MM.1S (cell line): ENCODE measurements around the gene EFCAB5.

Source experiments
- DNase-seq: peaks from one replicate; pipeline ENCODE4 v3.0.0-alpha.2; 2015
- H2AFZ ChIP-seq: fragments of 300-600 bp; sonication (generic); 2 replicates; pipeline ENCODE4 v1.6.0; 2016; ENCODE audit warnings: antibody characterized with exemption, low read length
- H3F3A ChIP-seq: fragments of 300-600 bp; sonication (generic); 2 replicates; pipeline ENCODE4 v1.6.1; 2016; ENCODE audit warnings: mild to moderate bottlenecking, antibody characterized with exemption, low read length, moderate library complexity, mixed read lengths; ENCODE audit not compliant: insufficient read depth
- H3K27ac ChIP-seq: fragments of 300-600 bp; sonication (generic); 2 replicates; pipeline ENCODE4 v1.5.1; 2016; ENCODE audit warnings: mild to moderate bottlenecking, low read length
- H3K27me3 ChIP-seq: fragments of 300-600 bp; sonication (generic); replicated peaks from 2 replicates; pipeline ENCODE4 v1.6.0; 2016; ENCODE audit warnings: low read length; ENCODE audit not compliant: insufficient read depth
- H3K36me3 ChIP-seq: fragments of 300-600 bp; sonication (generic); replicated peaks from 2 replicates; pipeline ENCODE4 v1.6.1; 2016; ENCODE audit warnings: mild to moderate bottlenecking, low read length, mixed read lengths; ENCODE audit not compliant: insufficient read depth
- H3K4me1 ChIP-seq: fragments of 300-600 bp; sonication (generic); 2 replicates; pipeline ENCODE4 v1.6.1; 2016; ENCODE audit warnings: low read length, mixed read lengths
- H3K4me2 ChIP-seq: fragments of 300-600 bp; sonication (generic); 2 replicates; pipeline ENCODE4 v1.6.0; 2016; ENCODE audit warnings: low read depth, low read length
- H3K4me3 ChIP-seq: fragments of 300-600 bp; sonication (generic); 2 replicates; pipeline ENCODE4 v1.5.1; 2016; ENCODE audit warnings: low read length, mixed read lengths
- H3K79me2 ChIP-seq: fragments of 300-600 bp; sonication (generic); 2 replicates; pipeline ENCODE4 v1.6.1; 2016; ENCODE audit warnings: mixed run types, low read length, mixed read lengths
- H3K9ac ChIP-seq: fragments of 300-600 bp; sonication (generic); 2 replicates; pipeline ENCODE4 v1.6.1; 2016; ENCODE audit warnings: low read length, mixed read lengths
- H3K9me2 ChIP-seq: fragments of 300-600 bp; sonication (generic); replicated peaks from 2 replicates; pipeline ENCODE4 v1.6.1; 2016; ENCODE audit warnings: mild to moderate bottlenecking, low read length, mixed read lengths; ENCODE audit not compliant: insufficient read depth
- H3K9me3 ChIP-seq: fragments of 300-600 bp; sonication (generic); replicated peaks from 2 replicates; pipeline ENCODE4 v1.6.1; 2016; ENCODE audit warnings: mild to moderate bottlenecking, low read length, mixed read lengths; ENCODE audit not compliant: insufficient read depth
- H4K20me1 ChIP-seq: fragments of 300-600 bp; sonication (generic); 2 replicates; pipeline ENCODE4 v1.6.1; 2016; ENCODE audit warnings: mild to moderate bottlenecking, low read length, moderate library complexity, mixed read lengths; ENCODE audit not compliant: insufficient read depth
- CTCF ChIP-seq: fragments of 300-600 bp; sonication (generic); IDR thresholded peaks from 2 replicates; pipeline ENCODE4 v1.5.1; 2016; ENCODE audit warnings: antibody characterized with exemption, low read length, mixed read lengths
- EZH2 ChIP-seq: fragments of 300-600 bp; sonication (generic); optimal IDR thresholded peaks from 2 replicates; pipeline ENCODE3; 2017; ENCODE audit warnings: low read depth, mild to moderate bottlenecking, antibody characterized with exemption, low read length, mixed read lengths
- EZH2phosphoT487 ChIP-seq: fragments of 300-600 bp; sonication (generic); IDR thresholded peaks from 2 replicates; pipeline ENCODE4 v1.6.1; 2018; ENCODE audit warnings: antibody characterized with exemption, low read length

EFCAB5 gene

GRCh38 chr17:30104575-30105339 lies 163.3 kb downstream of the EFCAB5 start:
- Histone ChIP-seq H3K27ac (no peak overlapping the region), H2AFZ (peak overlapping the region; percentile 43), H4K20me1 (no peaks in the 10 kb centered on the region), H3K4me3 (peak overlapping the region; percentile 46), H3K4me1 (no peaks in the 10 kb centered on the region), H3K79me2 (no peaks in the 10 kb centered on the region), H3K9me2 (no peaks in the 10 kb centered on the region), H3K9me3 (no peaks in the 10 kb centered on the region), H3K9ac (no peak overlapping the region), H3K27me3 (no peaks in the 10 kb centered on the region), H3F3A (no peaks in the 10 kb centered on the region), H3K36me3 (no peaks in the 10 kb centered on the region), H3K4me2 (peak overlapping the region; percentile 44)
- TF ChIP-seq EZH2phosphoT487 (no peak), EZH2 (no peak), CTCF (peak; percentile 89)
- DNase-seq = peak; percentile 80

GRCh38 chr17:30112794-30113193 lies 171.4 kb downstream of the EFCAB5 start:
- Histone ChIP-seq H2AFZ (peak overlapping the region; percentile 48), H3F3A (peaks cover 16% of the 10 kb centered on the region), H3K9me3 (no peaks in the 10 kb centered on the region), H4K20me1 (no peaks in the 10 kb centered on the region), H3K9ac (peak overlapping the region; percentile 1; the same call in 1 of the 2 replicates), H3K4me3 (peak overlapping the region; percentile 21), H3K27ac (peak overlapping the region; percentile 52), H3K79me2 (peaks cover 12% of the 10 kb centered on the region), H3K36me3 (no peaks in the 10 kb centered on the region), H3K4me2 (peak overlapping the region; percentile 59), H3K4me1 (peaks cover 20% of the 10 kb centered on the region), H3K27me3 (no peaks in the 10 kb centered on the region), H3K9me2 (no peaks in the 10 kb centered on the region)
- TF ChIP-seq EZH2 = no peak
- TF ChIP-seq CTCF = no peak
- TF ChIP-seq EZH2phosphoT487 = no peak
- peak; percentile 14 for DNase-seq

GRCh38 chr17:30113213-30113612 lies 171.8 kb downstream of the EFCAB5 start:
- H3K9me3 ChIP-seq = no peaks in the 10 kb centered on the region
- H3K79me2 ChIP-seq = peaks cover 16% of the 10 kb centered on the region
- DNase-seq = peak; percentile 88
- peak overlapping the region; percentile 1; the same call in 1 of the 2 replicates for H3K9ac ChIP-seq
- no peaks in the 10 kb centered on the region for H3K27me3 ChIP-seq
- no peaks in the 10 kb centered on the region for H4K20me1 ChIP-seq
- H3K4me2 ChIP-seq = peak overlapping the region; percentile 59
- H3K4me1 ChIP-seq = peaks cover 24% of the 10 kb centered on the region
- H3K4me3 ChIP-seq = peak overlapping the region; percentile 35
- peak overlapping the region; percentile 52; the same call in 1 of the 2 replicates for H3K27ac ChIP-seq
- H3K36me3 ChIP-seq = no peaks in the 10 kb centered on the region
- H3F3A ChIP-seq = peaks cover 16% of the 10 kb centered on the region
- H3K9me2 ChIP-seq = no peaks in the 10 kb centered on the region
- peak overlapping the region; percentile 48 for H2AFZ ChIP-seq
- TF ChIP-seq CTCF (no peak), EZH2phosphoT487 (no peak), EZH2 (no peak)
